ENCODE data around the gene CNKSR3. TPM values are rescaled to one million over a fixed set of nuclear protein-coding genes. Genes with fewer than 3 reads are reported as not detected.

Gene CNKSR3
- total RNA-seq, 2 donors from 2014 or later = 11.5 to 16.8 TPM

GRCh38 chr6:154356113-154356512 is 154.4 kb downstream of the CNKSR3 start:
- Histone ChIP-seq H3K4me1 (no peaks in the 10 kb centered on the region), H3K4me3 (no peak overlapping the region), H3K9me3 (no peaks in the 10 kb centered on the region), H3K27ac (no peak overlapping the region), H3K36me3 (no peaks in the 10 kb centered on the region), H3K27me3 (no peaks in the 10 kb centered on the region)
- no peak for TF ChIP-seq CTCF (IDR thresholded peaks at IDR 0.05)
- no peak for DNase-seq (ENCODE audit: low spot score)

DNA sequence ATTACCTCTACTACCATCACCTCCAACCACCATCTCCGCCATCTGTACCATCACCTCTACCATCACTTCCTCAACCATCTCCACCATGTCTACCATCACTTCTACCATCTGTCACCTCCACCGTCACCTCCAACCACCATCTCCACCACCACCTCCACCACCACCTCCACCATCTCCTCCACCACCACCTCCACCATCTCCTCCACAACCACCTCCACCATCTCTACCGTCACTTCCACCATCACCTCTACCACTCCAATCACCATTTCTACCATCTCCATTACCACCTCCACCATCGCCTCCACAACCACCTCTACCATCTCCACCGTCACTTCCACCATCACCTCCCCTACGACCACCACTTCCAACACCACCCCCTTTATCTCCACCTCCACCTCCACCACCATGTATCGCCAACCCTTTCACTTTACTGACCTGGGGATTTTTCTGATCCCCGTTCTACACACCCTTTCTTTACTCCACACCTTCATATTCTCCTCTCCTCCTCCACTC is 156.2 kb downstream of the CNKSR3 start:
- H3K36me3 ChIP-seq = no peaks in the 10 kb centered on the region
- TF ChIP-seq CTCF (IDR thresholded peaks at IDR 0.05) = no peak
- no peak overlapping the region for H3K4me3 ChIP-seq
- H3K27ac ChIP-seq = no peak overlapping the region
- no peaks in the 10 kb centered on the region for H3K4me1 ChIP-seq
- no peaks in the 10 kb centered on the region for H3K27me3 ChIP-seq
- DNase-seq (ENCODE audit: low spot score) = no peak
- H3K9me3 ChIP-seq = no peaks in the 10 kb centered on the region

- Histone ChIP-seq H3K9me3 (no peaks in the 10 kb centered on the region), H3K36me3 (no peaks in the 10 kb centered on the region)
- TF ChIP-seq CTCF (IDR thresholded peaks at IDR 0.05) = no peak
These were observed 156.9 kb downstream of the CNKSR3 start for GRCh38 chr6:154353626-154354025.

DNA sequence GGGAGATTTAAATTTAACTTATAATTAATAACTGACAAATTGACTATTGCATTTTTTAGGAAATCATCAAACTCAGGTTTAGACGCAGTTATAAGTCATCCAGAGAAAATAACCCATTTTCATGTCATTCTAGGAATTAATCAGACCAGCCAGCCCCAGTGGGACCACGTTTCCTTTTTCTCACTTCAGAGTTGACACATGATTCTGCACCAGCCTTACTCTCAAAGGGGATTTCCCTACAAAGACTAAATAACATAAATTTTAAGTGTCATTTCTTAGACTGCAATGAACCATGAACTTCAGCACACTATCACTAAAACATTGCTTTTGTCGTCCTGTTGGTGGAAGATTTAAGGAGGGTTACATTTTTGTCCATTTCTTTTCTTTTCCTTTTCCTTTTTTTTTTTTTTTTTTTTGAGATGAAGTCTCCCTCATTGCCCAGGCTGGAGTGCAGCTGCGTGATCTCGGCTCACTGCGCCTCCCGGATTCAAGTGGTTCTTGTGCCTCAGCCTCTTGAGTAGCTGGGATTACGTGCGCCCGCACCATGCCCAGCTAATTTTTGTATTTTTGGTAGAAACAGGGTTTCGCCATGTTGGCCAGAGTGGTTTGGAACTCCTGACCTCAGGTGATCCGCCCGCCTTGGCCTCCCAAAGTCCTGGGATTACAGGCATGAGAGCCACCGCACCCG is 157.4 kb downstream of the CNKSR3 start:
- DNase-seq (ENCODE audit: low spot score) = no peak

More at GRCh38 chr6:154353626-154354025, 156.9 kb downstream of the CNKSR3 start:
- no peaks in the 10 kb centered on the region for H3K4me1 ChIP-seq
- no peak overlapping the region for H3K27ac ChIP-seq
- DNase-seq (ENCODE audit: low spot score) = no peak
- H3K27me3 ChIP-seq = no peaks in the 10 kb centered on the region
- H3K4me3 ChIP-seq = no peak overlapping the region

GRCh38 chr6:154350293-154350692 is 160.2 kb downstream of the CNKSR3 start:
- Histone ChIP-seq H3K9me3 (no peaks in the 10 kb centered on the region), H3K36me3 (no peaks in the 10 kb centered on the region), H3K27ac (no peak overlapping the region), H3K4me3 (no peak overlapping the region), H3K27me3 (no peaks in the 10 kb centered on the region), H3K4me1 (no peaks in the 10 kb centered on the region)
- DNase-seq (ENCODE audit: low spot score) = no peak
- TF ChIP-seq CTCF (IDR thresholded peaks at IDR 0.05) = no peak

More for the DNA sequence above, 157.4 kb downstream of the CNKSR3 start:
- Histone ChIP-seq H3K36me3 (no peaks in the 10 kb centered on the region), H3K27me3 (no peaks in the 10 kb centered on the region), H3K4me1 (no peaks in the 10 kb centered on the region), H3K4me3 (no peak overlapping the region), H3K9me3 (no peaks in the 10 kb centered on the region), H3K27ac (no peak overlapping the region)
- TF ChIP-seq CTCF (IDR thresholded peaks at IDR 0.05) = no peak

DNA sequence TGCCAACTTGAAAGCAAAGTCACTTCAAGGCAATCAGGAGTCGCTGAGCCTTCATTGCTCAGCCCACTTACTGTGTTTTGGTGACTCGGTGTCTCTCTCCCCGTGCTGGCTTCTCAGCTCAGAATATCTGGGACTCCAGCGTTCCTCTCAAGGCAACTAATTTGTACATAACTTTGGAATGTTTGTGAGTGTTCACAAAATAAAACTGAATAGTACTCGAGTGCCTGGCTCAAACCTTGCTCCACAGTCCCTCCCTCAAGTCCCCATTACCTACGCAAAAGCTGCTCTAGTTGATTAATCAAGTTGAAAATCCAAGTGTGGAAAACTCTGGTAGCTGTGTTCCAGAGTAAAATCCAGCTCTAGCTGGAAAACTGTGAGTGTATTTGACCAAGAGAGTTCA is 162.5 kb downstream of the CNKSR3 start:
- H3K9me3 ChIP-seq = no peaks in the 10 kb centered on the region
- TF ChIP-seq CTCF (IDR thresholded peaks at IDR 0.05) = no peak
- H3K27ac ChIP-seq = no peak overlapping the region
- H3K4me1 ChIP-seq = no peaks in the 10 kb centered on the region
- no peaks in the 10 kb centered on the region for H3K36me3 ChIP-seq
- no peaks in the 10 kb centered on the region for H3K27me3 ChIP-seq
- DNase-seq (ENCODE audit: low spot score) = no peak
- no peak overlapping the region for H3K4me3 ChIP-seq
